Measurements from ENCODE around the gene BNIP5. TPM values are rescaled to one million over a fixed set of nuclear protein-coding genes. Genes with fewer than 3 reads are reported as not detected.
A peak's percentile ranks its signal among the peaks of the same experiment; 100 is the strongest.
"Not testable (repeated sequence)": the region's sequence is repeated elsewhere in the genome, so short reads cannot be mapped to it uniquely, and the experiment has no call there.

BNIP5 gene
- total RNA-seq, 1 donor from 2014 or later, result not detected

GRCh38 chr6:36346486-36347273 lies 10.0 kb upstream of the BNIP5 start:
- intact Hi-C loops (cut with DNase I), result no loop called here
- DNase-seq (ENCODE audit: low spot score), result no peak

DNA sequence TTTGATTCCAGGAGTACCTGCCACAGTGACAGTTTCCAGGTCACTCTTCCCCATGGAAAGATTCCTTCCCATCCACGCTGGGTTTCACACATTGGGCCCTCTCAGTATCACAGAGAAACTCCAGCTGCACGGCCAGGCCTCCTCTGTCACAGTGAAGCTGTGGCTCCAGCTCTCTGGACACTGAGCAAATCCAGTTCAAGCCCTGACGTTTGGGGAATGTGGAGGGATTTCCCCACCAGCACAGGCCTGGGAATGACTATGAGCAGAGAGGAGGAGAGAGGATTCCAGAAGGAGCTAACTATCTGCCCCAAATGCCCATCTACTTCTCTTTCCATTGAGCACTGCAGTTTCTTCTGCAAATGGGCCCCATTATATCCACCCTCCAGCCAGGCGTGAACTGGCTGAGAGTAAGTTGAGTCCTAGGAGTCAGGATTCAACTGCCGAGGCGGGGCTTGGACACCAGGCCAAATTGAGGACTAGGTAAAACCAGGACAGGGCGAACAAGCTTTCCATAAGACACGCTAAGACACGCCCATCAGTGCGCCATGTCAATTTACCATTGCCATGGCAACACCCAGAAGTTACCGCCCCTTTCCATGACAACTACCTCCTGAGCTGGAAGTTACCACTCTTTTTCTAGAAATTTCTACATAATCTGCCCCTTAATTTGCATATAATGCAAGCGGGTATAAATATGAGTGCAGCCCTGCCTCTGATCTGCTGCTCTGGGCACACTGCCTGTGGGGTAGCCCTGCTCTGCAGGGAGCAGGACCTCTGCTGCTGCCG lies 9.2 kb upstream of the BNIP5 start:
- intact Hi-C loops (cut with DNase I), result no loop called here
- no peak for DNase-seq (ENCODE audit: low spot score)

- DNase-seq (ENCODE audit: low spot score), result no peak
- intact Hi-C loops (cut with DNase I), result loop anchor here (5.0 kb wide), 1 partner anchor 41 kb away; no protein-coding TSS in a partner anchor
Observed at GRCh38 chr6:36343109-36343680, 6.5 kb upstream of the BNIP5 start.

- DNase-seq (ENCODE audit: low spot score), result peak; percentile 91
- intact Hi-C loops (cut with DNase I), result loop anchor here (5.0 kb wide), 1 partner anchor 39 kb away; no protein-coding TSS in a partner anchor
Observed at GRCh38 chr6:36340618-36341454, 4.1 kb upstream of the BNIP5 start.

- DNase-seq (ENCODE audit: low spot score), result no peak
- intact Hi-C loops (cut with DNase I), result loop anchor here (5.0 kb wide), 1 partner anchor 38 kb away; no protein-coding TSS in a partner anchor
Observed at GRCh38 chr6:36340306-36340617, 3.6 kb upstream of the BNIP5 start.

DNA sequence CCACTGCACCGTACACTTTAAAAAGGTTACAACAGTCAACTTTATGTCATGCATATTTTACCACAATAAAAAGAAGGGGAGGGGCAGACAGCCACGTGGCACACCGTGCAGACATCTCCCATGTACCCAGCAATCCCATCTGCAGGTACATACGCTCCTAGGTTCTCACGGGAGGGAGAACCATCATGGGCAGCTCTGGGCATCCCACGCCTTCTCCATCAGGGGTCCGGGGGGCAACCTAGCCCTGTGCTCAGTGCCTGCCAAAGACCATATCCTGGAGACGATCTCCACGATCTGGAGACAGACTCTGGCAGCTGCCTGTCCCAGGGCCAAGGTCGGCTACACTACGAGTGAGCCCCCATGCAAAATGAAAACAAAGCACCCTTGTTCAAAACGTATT lies 2.5 kb upstream of the BNIP5 start:
- no peak for DNase-seq (ENCODE audit: low spot score)
- intact Hi-C loops (cut with DNase I), result no loop called here

GRCh38 chr6:36338223-36338622 lies 1.5 kb upstream of the BNIP5 start:
- intact Hi-C loops (cut with DNase I); DNase-seq (ENCODE audit: low spot score): not testable (repeated sequence)

GRCh38 chr6:36337814-36338213 lies 1.1 kb upstream of the BNIP5 start:
- intact Hi-C loops (cut with DNase I), result no loop called here
- DNase-seq (ENCODE audit: low spot score), result no peak

DNA sequence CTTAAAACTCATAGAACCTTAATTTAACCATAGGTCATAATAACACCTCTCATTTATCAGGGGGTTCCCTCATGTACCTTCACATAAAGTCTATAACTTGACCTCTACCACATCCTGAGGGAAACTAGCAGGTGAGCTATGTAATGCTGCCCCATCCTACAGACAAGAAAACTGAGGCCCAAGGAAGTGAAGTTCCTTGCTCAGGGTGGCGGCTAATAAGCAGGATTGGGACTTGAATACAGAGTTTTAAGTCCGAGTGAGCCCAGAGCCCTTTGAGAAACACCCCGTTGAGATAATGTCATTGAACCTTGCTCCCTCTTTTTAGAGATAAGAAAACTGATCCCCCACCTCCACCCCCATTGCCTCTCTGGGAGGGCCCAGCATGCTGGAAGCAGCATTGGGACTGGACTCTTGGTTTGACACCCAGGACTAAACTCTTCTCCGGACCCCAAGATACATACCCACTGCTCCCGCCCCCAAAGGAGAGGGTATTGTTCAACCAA lies 429 bp downstream of the BNIP5 start:
- intact Hi-C loops (cut with DNase I), result no loop called here
- DNase-seq (ENCODE audit: low spot score), result no peak

DNA sequence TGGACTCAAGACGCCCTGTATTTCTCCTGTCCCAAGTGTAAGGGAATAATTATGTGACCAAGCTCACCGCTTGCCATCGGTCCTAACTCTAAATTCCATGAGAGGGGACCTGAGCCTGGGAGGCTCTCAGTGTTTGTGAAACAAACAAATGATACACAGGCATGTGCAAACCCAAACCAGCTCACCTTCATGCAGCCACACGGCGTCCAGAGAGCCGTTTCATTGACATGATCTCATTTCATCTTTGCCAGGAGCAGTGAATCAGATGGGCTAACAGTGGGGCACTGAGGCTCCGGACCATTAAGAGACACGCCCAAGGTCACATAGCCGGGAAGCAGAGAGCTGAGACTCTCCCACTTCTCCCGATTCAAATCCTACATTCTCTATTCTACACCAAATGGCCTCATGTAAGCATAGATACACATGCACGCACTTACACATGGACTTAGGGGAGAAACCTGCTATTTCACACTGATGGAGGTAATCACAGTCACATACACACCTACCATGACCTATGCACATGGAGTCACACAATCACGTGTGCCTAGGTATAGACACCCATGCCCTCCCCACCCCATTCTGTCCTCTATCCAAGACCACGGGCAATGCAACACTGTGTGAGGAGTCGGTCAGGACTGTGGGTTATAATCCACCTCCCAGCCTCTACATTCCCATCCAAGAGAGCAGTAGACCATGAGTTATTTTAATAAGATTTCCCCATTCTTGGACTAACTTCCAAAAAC lies 1.1 kb downstream of the BNIP5 start:
- intact Hi-C loops (cut with DNase I), result no loop called here
- no peak for DNase-seq (ENCODE audit: low spot score)

- intact Hi-C loops (cut with DNase I), result no loop called here
- no peak for DNase-seq (ENCODE audit: low spot score)
Observed at GRCh38 chr6:36334832-36335459, 1.7 kb downstream of the BNIP5 start.

GRCh38 chr6:36333931-36334725 lies 2.6 kb downstream of the BNIP5 start:
- no peak for DNase-seq (ENCODE audit: low spot score)
- intact Hi-C loops (cut with DNase I), result no loop called here

GRCh38 chr6:36333171-36333895 lies 3.4 kb downstream of the BNIP5 start:
- intact Hi-C loops (cut with DNase I), result no loop called here
- no peak for DNase-seq (ENCODE audit: low spot score)

DNA sequence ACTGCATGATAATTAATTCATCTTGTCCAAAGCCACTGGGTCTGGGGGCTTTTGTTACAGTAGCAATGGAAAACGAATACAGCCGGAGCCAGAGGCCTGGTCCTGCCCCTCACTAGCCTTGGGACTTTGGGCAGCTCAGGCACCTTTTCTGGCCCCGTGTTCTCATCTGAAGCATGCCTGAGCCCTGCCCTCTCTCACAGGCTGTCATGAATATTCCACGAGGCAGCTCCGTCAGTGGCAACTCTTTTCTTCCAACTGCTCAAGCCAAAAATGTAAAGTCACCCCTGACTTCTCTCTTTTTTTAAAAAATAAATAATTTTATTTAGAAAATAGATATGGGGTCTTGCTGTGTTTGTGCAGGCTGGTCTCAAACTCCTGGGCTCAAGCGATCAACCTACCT lies 5.3 kb downstream of the BNIP5 start:
- intact Hi-C loops (cut with DNase I), result no loop called here
- DNase-seq (ENCODE audit: low spot score), result no peak

- intact Hi-C loops (cut with DNase I), result no loop called here
- DNase-seq (ENCODE audit: low spot score), result no peak
Observed at GRCh38 chr6:36330366-36330765, 6.3 kb downstream of the BNIP5 start.

DNA sequence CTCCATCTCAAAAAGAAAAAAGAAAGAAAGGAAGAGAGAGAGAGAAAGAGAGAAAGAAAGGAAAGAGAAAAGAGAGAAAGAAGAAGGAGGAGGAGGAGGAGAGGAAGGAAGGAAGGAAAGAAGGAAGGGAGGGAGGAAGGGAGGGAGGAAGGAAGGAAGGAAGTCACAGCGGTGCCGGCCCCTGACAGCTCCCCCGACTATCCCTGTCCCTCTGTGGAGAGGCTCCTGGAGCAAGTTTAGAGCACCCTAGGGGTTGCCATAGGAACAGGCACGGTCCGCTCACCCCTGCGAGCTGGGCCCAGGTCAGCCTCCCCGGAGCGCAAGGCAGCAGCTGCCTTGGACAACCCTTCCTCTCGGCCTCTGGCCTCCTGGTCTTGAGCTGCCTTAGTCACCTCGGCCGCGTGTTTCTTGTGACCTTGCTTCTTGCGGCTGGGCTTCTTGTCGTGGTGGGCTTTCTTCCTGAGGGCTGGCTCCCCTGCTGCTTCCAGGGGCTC lies 6.8 kb downstream of the BNIP5 start:
- no peak for DNase-seq (ENCODE audit: low spot score)
- intact Hi-C loops (cut with DNase I), result no loop called here

DNA sequence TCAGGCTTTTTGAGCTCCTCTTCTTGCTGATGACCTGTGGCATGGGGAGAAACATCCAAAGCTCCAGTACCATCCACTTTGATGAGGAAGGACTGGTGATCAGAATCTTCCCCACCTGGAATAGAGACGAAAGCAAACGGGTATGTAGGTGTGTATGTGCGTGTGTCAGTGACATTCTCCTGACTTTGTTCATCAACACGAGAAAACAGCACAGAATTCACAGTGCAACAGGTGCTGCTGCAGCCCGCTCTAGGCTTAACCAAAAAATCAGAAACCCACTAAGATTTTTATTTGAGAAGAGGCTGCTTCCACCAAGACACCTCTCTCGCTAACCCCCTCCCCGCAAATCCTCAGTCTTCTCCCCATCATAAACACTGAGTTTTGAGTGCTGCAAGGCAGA lies 8.1 kb downstream of the BNIP5 start:
- DNase-seq (ENCODE audit: low spot score), result no peak
- intact Hi-C loops (cut with DNase I), result no loop called here

All from cardiac septum (tissue), 1 donor.